SJCRH30 (cell line): ENCODE results near the gene CCDC38. TPM values are rescaled to one million over a fixed set of nuclear protein-coding genes. Genes with fewer than 3 reads are reported as not detected.
"Not testable (repeated sequence)": the region's sequence is repeated elsewhere in the genome, so short reads cannot be mapped to it uniquely, and the experiment has no call there.

ENCODE experiments used
- DNase-seq, 2 experiments: peaks; one replicate each; pipeline ENCODE4 v3.0.0-alpha.2; 2015 to 2020
- H3K27ac ChIP-seq: fragments of 250-450 bp; sonication (Bioruptor Pico); 2 replicates; pipeline ENCODE4 v1.5.1; 2020; ENCODE audit warnings: mild to moderate bottlenecking, moderate library complexity
- H3K27me3 ChIP-seq: fragments of 250-450 bp; sonication (Bioruptor Pico); 2 replicates; pipeline ENCODE4 v1.5.1; 2020; ENCODE audit warnings: mild to moderate bottlenecking, moderate library complexity
- H3K36me3 ChIP-seq: fragments of 250-450 bp; sonication (Bioruptor Pico); 2 replicates; pipeline ENCODE4 v1.5.1; 2020; ENCODE audit warnings: mild to moderate bottlenecking, moderate library complexity
- H3K4me1 ChIP-seq: fragments of 250-450 bp; sonication (Bioruptor Pico); 2 replicates; pipeline ENCODE4 v1.5.1; 2020; ENCODE audit warnings: mild to moderate bottlenecking, moderate library complexity
- H3K4me3 ChIP-seq: fragments of 250-450 bp; sonication (Bioruptor Pico); 2 replicates; pipeline ENCODE4 v1.5.1; 2020; ENCODE audit warnings: mild to moderate bottlenecking, moderate library complexity
- H3K9me3 ChIP-seq: fragments of 250-450 bp; sonication (Bioruptor Pico); replicated peaks from 2 replicates; pipeline ENCODE4 v1.5.1; 2020; ENCODE audit warnings: mild to moderate bottlenecking, moderate library complexity
- total RNA-seq: library from RNA; depleted of rRNA; stranded (reverse); fragments of >200 nt; shearing (Covaris generic); gene quantifications from 2 replicates; pipeline ENCODE4 v1.2.3, GENCODE V29; 2014

Gene CCDC38
- total RNA-seq, 1 experiment from 2014 or later, result 0.04 TPM

DNA sequence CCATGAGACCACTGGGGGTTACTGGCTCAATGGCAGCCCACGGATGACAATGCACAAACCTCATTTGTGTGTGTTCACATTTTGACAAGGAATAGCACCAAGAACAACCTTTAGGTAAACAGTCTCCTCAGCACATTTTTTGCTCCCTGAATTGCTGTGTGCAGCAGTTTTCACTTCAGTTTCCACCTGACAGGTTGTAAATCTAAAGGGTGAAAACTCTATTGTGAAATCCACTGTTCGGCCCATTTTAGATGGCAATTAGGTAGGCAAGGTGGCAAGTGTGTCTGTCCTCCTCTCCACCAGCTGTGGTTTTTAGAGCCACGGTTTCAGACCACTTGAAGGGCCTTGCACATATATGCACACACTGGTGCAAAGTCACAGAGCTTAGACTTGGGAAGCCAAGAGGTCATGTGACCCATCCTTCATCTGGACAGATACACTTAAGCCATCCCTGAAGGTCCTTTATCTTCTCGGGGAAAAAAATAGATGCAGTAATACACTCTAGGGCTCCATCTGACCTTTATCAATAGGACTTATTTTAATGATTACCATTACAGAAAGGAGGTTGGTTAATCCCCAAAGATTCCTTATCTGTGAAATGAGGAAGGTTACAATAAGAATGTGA lies 30.5 kb upstream of the CCDC38 start:
- no peak for DNase-seq
- H3K4me3 ChIP-seq, result no peak overlapping the region
- H3K27me3 ChIP-seq, result no peaks in the 10 kb centered on the region
- H3K36me3 ChIP-seq, result no peaks in the 10 kb centered on the region
- no peaks in the 10 kb centered on the region for H3K9me3 ChIP-seq
- H3K4me1 ChIP-seq, result no peaks in the 10 kb centered on the region
- no peak overlapping the region for H3K27ac ChIP-seq

- Histone ChIP-seq H3K36me3 (no peaks in the 10 kb centered on the region), H3K27ac (no peak overlapping the region), H3K27me3 (no peaks in the 10 kb centered on the region), H3K9me3 (no peaks in the 10 kb centered on the region), H3K4me3 (no peak overlapping the region), H3K4me1 (no peaks in the 10 kb centered on the region)
- no peak for DNase-seq
Observed at GRCh38 chr12:95970905-95971304, 28.5 kb upstream of the CCDC38 start.

DNA sequence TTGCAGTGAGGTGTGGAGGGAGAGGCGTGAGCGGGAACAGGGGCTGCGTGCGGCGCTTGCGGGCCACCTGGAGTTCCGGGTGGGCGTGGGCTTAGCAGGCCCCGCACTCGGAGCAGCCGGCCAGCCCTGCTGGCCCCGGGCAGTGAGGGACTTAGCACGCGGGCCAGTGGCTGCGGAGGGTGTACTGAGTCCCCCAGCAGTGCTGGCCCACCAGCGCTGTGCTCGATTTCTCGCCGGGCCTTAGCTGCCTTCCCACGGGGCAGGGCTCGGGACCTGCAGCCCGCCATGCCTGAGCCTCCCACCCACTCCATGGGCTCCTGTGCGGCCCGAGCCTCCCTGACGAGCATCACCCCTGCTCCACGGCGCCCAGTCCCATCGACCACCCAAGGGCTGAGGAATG lies 26.7 kb upstream of the CCDC38 start:
- H3K4me3 ChIP-seq, H3K27ac ChIP-seq, H3K36me3 ChIP-seq, H3K27me3 ChIP-seq, DNase-seq, H3K9me3 ChIP-seq, H3K4me1 ChIP-seq: not testable (repeated sequence)

GRCh38 chr12:95967301-95967700 lies 24.9 kb upstream of the CCDC38 start:
- Histone ChIP-seq H3K27ac (no peak overlapping the region), H3K4me1 (no peaks in the 10 kb centered on the region), H3K27me3 (no peaks in the 10 kb centered on the region), H3K4me3 (no peak overlapping the region), H3K36me3 (no peaks in the 10 kb centered on the region), H3K9me3 (no peaks in the 10 kb centered on the region)
- no peak for DNase-seq

GRCh38 chr12:95966287-95966870 lies 24.0 kb upstream of the CCDC38 start:
- H3K4me1 ChIP-seq, result no peaks in the 10 kb centered on the region
- no peak overlapping the region for H3K4me3 ChIP-seq
- DNase-seq, result peak in 1 of 2 experiments; percentile 2
- no peaks in the 10 kb centered on the region for H3K9me3 ChIP-seq
- H3K36me3 ChIP-seq, result no peaks in the 10 kb centered on the region
- H3K27me3 ChIP-seq, result no peaks in the 10 kb centered on the region
- H3K27ac ChIP-seq, result no peak overlapping the region

DNA sequence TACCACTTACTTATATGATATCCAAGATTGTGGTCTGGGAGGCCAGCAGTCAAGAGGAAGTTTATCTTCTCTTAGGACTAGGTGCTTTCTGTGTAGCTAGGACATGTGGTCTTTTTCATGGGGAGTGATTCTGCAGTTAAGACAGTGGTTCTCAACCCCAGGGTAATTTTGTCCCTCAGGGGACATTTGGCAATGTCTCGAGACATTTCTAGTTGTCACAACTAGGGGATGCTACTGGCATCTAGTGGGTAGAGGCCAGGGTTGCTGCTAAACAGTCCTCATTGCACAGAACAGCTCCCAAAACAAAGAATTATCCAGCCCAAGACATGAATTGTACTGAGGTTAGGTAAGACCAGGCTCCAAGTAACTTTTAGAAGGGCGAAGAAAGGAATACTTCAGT lies 20.7 kb upstream of the CCDC38 start:
- H3K4me3 ChIP-seq, result no peak overlapping the region
- DNase-seq, result peak in 1 of 2 experiments; percentile 8

DNA sequence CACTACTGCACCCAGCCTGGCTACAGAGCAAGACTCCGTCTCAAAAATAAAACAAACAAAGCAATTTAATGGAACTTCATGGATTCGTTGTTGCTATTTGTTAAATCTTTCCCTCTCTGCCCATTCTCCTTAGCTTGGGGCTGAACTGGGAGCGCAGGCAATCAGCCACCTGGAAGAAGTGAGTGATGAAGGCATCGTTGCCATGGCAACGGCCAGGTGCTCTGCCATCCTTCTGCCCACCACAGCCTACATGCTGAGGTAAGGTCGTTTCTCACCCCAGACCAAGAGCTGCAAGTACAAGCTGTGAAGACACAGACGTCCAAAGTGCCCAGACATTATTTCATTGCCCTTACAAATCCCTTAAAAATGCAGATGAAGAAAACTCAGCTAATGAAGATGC lies 19.8 kb upstream of the CCDC38 start:
- DNase-seq, result no peak
- Histone ChIP-seq H3K27me3 (no peaks in the 10 kb centered on the region; the same call in 1 of the 2 replicates), H3K27ac (no peak overlapping the region), H3K4me3 (no peak overlapping the region), H3K9me3 (no peaks in the 10 kb centered on the region), H3K4me1 (no peaks in the 10 kb centered on the region), H3K36me3 (no peaks in the 10 kb centered on the region)

More for the DNA sequence above, 20.7 kb upstream of the CCDC38 start:
- Histone ChIP-seq H3K27me3 (no peaks in the 10 kb centered on the region), H3K4me1 (no peaks in the 10 kb centered on the region), H3K9me3 (no peaks in the 10 kb centered on the region), H3K27ac (no peak overlapping the region), H3K36me3 (no peaks in the 10 kb centered on the region)

GRCh38 chr12:95960241-95960640 lies 17.8 kb upstream of the CCDC38 start:
- no peak for DNase-seq
- H3K4me1 ChIP-seq, result no peaks in the 10 kb centered on the region
- no peaks in the 10 kb centered on the region for H3K36me3 ChIP-seq
- no peak overlapping the region for H3K4me3 ChIP-seq
- H3K9me3 ChIP-seq, result no peaks in the 10 kb centered on the region
- no peaks in the 10 kb centered on the region; the same call in 1 of the 2 replicates for H3K27me3 ChIP-seq
- H3K27ac ChIP-seq, result no peak overlapping the region

DNA sequence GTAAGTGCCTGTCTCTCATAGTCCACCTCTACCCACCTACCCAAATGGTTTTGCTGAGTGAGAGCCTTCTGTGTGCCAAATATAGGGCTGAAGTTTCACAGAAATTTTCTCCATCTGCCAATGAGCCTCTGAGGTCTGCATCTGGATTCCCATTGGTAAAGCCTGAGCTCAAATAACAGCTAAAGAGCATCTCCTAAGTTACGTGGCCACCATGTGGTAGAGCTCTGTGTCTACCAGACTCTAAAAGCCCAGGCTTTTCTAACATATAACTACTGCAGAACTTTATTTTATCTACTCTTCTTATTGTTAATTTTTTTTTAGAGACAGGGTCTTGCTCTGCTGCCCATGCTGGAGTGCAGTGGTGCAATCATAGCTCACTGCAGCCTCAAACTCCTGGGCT lies 16.7 kb upstream of the CCDC38 start:
- Histone ChIP-seq H3K9me3 (no peaks in the 10 kb centered on the region), H3K27ac (no peak overlapping the region), H3K36me3 (no peaks in the 10 kb centered on the region), H3K4me3 (no peak overlapping the region), H3K27me3 (no peaks in the 10 kb centered on the region; the same call in 1 of the 2 replicates), H3K4me1 (no peaks in the 10 kb centered on the region)
- peak in 1 of 2 experiments; percentile 15 for DNase-seq

DNA sequence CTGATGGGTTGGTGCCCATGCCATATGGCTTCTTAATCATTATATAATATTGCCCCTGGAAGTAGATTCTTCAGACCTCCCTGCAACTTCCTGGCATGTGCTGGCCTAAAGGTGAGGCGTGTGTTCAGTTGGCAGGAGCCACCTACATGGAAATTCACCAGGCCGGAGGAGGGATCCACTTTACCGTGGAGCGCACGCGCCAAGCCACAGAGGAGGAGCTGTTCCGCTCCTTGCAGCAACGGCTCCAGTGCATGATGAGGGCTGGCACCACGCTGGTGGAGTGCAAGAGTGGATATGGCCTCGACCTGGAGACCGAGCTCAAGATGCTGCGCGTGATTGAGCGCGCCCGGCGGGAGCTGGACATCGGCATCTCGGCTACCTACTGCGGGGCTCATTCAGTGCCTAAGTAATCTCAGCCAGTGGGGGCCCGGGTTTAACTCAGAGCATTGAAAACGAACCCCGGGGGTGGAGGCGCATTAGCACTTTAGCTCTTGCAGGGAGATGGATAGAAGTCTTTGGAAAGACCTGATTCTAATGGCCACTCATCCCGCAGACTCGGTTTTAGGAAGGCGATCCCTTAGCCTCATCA lies 14.2 kb upstream of the CCDC38 start:
- H3K36me3 ChIP-seq, result no peaks in the 10 kb centered on the region
- no peak for DNase-seq
- H3K4me1 ChIP-seq, result no peaks in the 10 kb centered on the region
- H3K4me3 ChIP-seq, result no peak overlapping the region
- no peaks in the 10 kb centered on the region for H3K9me3 ChIP-seq
- H3K27ac ChIP-seq, result no peak overlapping the region
- no peaks in the 10 kb centered on the region; the same call in 1 of the 2 replicates for H3K27me3 ChIP-seq

DNA sequence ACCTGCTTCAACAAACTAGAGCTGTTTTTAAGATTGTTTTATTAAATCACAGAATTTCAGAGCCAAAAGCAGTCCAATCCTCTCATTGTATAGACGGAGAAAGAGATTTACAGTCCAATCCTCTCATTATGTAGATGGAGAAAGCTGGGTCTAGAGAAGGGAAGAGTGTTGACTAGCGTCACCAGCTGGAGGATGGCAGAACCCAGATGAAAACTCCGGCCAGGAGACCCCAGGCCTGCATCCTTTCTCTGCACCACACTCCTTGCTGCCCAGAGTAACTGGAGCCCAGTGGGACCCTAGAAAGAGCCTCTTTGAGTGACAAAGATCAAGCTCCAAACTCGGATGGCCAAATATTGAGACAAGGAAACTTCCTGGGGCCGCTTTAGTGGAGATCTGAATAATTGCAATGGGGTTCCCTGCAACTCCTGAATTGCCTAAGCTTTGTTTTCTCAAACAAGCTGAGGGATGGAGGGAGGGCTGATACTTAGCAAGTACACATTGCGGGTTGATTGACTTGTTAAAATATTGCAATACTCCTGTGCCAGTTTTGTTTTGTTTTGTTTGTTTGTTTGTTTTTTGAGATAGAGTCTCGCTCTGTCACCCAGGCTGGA lies 13.2 kb upstream of the CCDC38 start:
- Histone ChIP-seq H3K36me3 (no peaks in the 10 kb centered on the region), H3K27me3 (no peaks in the 10 kb centered on the region; the same call in 1 of the 2 replicates), H3K9me3 (no peaks in the 10 kb centered on the region), H3K27ac (no peak overlapping the region), H3K4me1 (no peaks in the 10 kb centered on the region), H3K4me3 (no peak overlapping the region)
- no peak for DNase-seq

DNA sequence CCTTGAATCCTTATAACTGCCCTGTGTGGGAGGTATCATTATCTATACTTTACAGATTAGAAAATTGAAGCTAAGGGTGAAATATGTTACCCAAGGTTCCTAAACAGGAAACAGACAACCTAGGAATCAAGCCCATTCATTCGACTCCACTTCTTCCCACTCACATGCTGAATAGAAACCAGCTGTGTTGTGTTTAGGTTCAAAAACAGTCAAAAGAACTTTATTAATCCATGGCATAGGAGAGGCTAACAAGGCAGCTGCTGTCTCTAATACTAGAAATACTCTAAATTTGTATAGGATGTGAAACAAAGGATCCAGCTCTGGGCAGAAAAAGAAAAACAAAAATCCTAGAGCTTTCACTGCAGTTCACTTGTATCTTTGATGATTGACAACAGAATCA lies 10.6 kb upstream of the CCDC38 start:
- no peaks in the 10 kb centered on the region; the same call in 1 of the 2 replicates for H3K27me3 ChIP-seq
- H3K27ac ChIP-seq, result no peak overlapping the region
- H3K4me3 ChIP-seq, result no peak overlapping the region
- H3K36me3 ChIP-seq, result no peaks in the 10 kb centered on the region
- H3K4me1 ChIP-seq, result no peaks in the 10 kb centered on the region
- DNase-seq, result no peak
- no peaks in the 10 kb centered on the region for H3K9me3 ChIP-seq

DNA sequence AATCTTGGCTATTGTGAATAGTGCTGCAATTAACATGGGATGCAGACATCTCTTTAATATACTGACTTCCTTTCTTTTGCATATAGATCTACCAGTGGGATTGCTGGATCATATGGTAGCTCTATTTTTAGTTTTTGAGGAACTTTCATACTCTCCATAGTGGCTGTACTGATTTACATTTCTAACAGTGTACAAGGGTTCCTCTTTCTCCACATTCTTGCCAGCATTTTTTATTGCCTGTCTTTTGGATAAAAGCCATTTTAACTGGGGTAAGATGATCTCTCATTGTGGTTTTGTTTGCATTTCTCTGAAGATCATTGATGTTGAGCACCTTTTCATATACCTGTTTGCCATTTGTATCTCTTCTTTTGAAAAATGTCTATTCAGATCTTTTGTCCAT lies 9.1 kb upstream of the CCDC38 start:
- DNase-seq, result no peak
- H3K27me3 ChIP-seq, result no peaks in the 10 kb centered on the region
- H3K4me3 ChIP-seq, result no peak overlapping the region
- no peaks in the 10 kb centered on the region for H3K9me3 ChIP-seq
- H3K36me3 ChIP-seq, result no peaks in the 10 kb centered on the region
- no peaks in the 10 kb centered on the region for H3K4me1 ChIP-seq
- no peak overlapping the region for H3K27ac ChIP-seq

GRCh38 chr12:95949477-95950206 lies 7.2 kb upstream of the CCDC38 start:
- no peaks in the 10 kb centered on the region for H3K9me3 ChIP-seq
- no peaks in the 10 kb centered on the region for H3K27me3 ChIP-seq
- H3K4me3 ChIP-seq, result no peak overlapping the region
- H3K4me1 ChIP-seq, result no peaks in the 10 kb centered on the region
- H3K36me3 ChIP-seq, result no peaks in the 10 kb centered on the region
- no peak for DNase-seq
- no peak overlapping the region for H3K27ac ChIP-seq
